Keratinocyte (primary cell): ENCODE data around the gene LCP2. TPM values are rescaled to one million over a fixed set of nuclear protein-coding genes. Genes with fewer than 3 reads are reported as not detected.

Source experiments
- DNase-seq: peaks from one replicate; pipeline ENCODE4 v3.0.0-alpha.2; 2011; ENCODE audit warnings: low read depth, missing footprints, low spot score
- FAIRE-seq: peaks from 2 replicates; lab custom pipeline; 2011; peaks lifted over from hg19 to GRCh38; lab: Jason Lieb, UNC
- H2AFZ ChIP-seq: 2 replicates; pipeline ENCODE4 v1.6.0; 2012; ENCODE audit warnings: low read length, control low read depth, inconsistent platforms; ENCODE audit not compliant: control insufficient read depth
- H3K27ac ChIP-seq: 2 replicates; pipeline ENCODE4 v1.5.1; 2011; ENCODE audit warnings: low read length; ENCODE audit not compliant: control insufficient read depth, insufficient read depth
- H3K27me3 ChIP-seq: 3 replicates; pipeline ENCODE4 v1.6.0; 2011; ENCODE audit warnings: low read length; ENCODE audit not compliant: control insufficient read depth, insufficient read depth; ENCODE audit errors: extremely low read depth
- H3K36me3 ChIP-seq, 2 experiments: 2 replicates in 1 of 2; 3 replicates in 1 of 2; pipeline ENCODE4 v1.5.1; 2011; ENCODE audit warnings: low read length in 2 of 2, mild to moderate bottlenecking in 1 of 2; ENCODE audit not compliant: control insufficient read depth in 2 of 2, insufficient read depth in 2 of 2; ENCODE audit errors: extremely low read depth in 1 of 2
- H3K4me1 ChIP-seq: 3 replicates; pipeline ENCODE4 v1.5.1; 2011; ENCODE audit warnings: low read length; ENCODE audit not compliant: control insufficient read depth, insufficient read depth; ENCODE audit errors: extremely low read depth
- H3K4me2 ChIP-seq: 3 replicates; pipeline ENCODE4 v1.6.0; 2011; ENCODE audit warnings: low read depth, low read length; ENCODE audit not compliant: control insufficient read depth, insufficient read depth; ENCODE audit errors: extremely low read depth
- H3K4me3 ChIP-seq, 3 experiments: fragments of 200-600 bp in 1 of 3; sonication (generic) in 1 of 3; 2 replicates in 2 of 3; 3 replicates in 1 of 3; pipeline ENCODE4 v1.5.1; 2011 to 2016; ENCODE audit warnings: low read length in 3 of 3, mild to moderate bottlenecking in 3 of 3, control low read depth in 2 of 3, inconsistent platforms in 1 of 3, low read depth in 1 of 3, mixed read lengths in 1 of 3, mixed run types in 1 of 3, moderate library complexity in 1 of 3; ENCODE audit not compliant: control insufficient read depth in 2 of 3, insufficient read depth in 2 of 3; ENCODE audit errors: extremely low read depth in 1 of 3
- H3K79me2 ChIP-seq: 2 replicates; pipeline ENCODE4 v1.6.0; 2012; ENCODE audit warnings: low read length; ENCODE audit not compliant: control insufficient read depth, insufficient read depth
- H3K9ac ChIP-seq: 3 replicates; pipeline ENCODE4 v1.6.0; 2011; ENCODE audit warnings: low read length; ENCODE audit not compliant: control insufficient read depth, insufficient read depth; ENCODE audit errors: extremely low read depth
- H3K9me1 ChIP-seq: 3 replicates; pipeline ENCODE4 v1.6.0; 2011; ENCODE audit warnings: low read length; ENCODE audit not compliant: control insufficient read depth, insufficient read depth; ENCODE audit errors: extremely low read depth
- H3K9me3 ChIP-seq: 2 replicates; pipeline ENCODE4 v1.5.1; 2012; ENCODE audit warnings: low read depth, low read length; ENCODE audit not compliant: control insufficient read depth
- H4K20me1 ChIP-seq: 3 replicates; pipeline ENCODE4 v1.6.0; 2011; ENCODE audit warnings: low read length; ENCODE audit not compliant: control insufficient read depth, insufficient read depth; ENCODE audit errors: extremely low read depth
- EZH2 ChIP-seq: IDR thresholded peaks from one replicate; pipeline ENCODE4 v1.6.1; 2012; ENCODE audit warnings: inconsistent platforms, mild to moderate bottlenecking, low read length, moderate library complexity
- dilution Hi-C: fragments of 300-500 bp; cut with MboI; formaldehyde crosslinking; loops from one replicate; pipeline ENCODE4 v1.7.0; 2020; ENCODE audit warnings: low sequenced_read_pairs; ENCODE audit not compliant: extremely low pct_ligation_motif_present
- polyA plus RNA-seq, 5 experiments: library from polyadenylated mRNA; depleted of rRNA in 3 of 5; stranded (reverse) in 3 of 5; stranded (forward) in 1 of 5; unstranded in 1 of 5; fragments of >200 nt; gene quantifications; 1 replicate in 1 of 5; 2 replicates in 3 of 5; 3 replicates in 1 of 5; pipeline versions ENCODE4 v1.2.1 to v1.2.3, GENCODE V29; 2011 to 2012; ENCODE audit warnings: missing spikeins in 2 of 5, low read depth in 1 of 5, low replicate concordance in 1 of 5
- TF ChIP-seq, protein P1 (sequence below), 3 experiments: IDR thresholded peaks in 1 of 3; conservative IDR thresholded peaks in 1 of 3; optimal IDR thresholded peaks in 1 of 3; 2 replicates in 2 of 3; 3 replicates in 1 of 3; pipeline versions ENCODE3 to v1.5.1; 2011; ENCODE audit warnings: low read length in 3 of 3, mild to moderate bottlenecking in 3 of 3, moderate library complexity in 2 of 3, control low read depth in 1 of 3, inconsistent platforms in 1 of 3; ENCODE audit not compliant: insufficient read depth in 2 of 3; ENCODE audit errors: extremely low read depth in 1 of 3

Gene LCP2
- polyA plus RNA-seq, 1 donor (not counting 4 experiments of a cell fraction or from before 2014, with no cell fraction given) = not detected

DNA sequence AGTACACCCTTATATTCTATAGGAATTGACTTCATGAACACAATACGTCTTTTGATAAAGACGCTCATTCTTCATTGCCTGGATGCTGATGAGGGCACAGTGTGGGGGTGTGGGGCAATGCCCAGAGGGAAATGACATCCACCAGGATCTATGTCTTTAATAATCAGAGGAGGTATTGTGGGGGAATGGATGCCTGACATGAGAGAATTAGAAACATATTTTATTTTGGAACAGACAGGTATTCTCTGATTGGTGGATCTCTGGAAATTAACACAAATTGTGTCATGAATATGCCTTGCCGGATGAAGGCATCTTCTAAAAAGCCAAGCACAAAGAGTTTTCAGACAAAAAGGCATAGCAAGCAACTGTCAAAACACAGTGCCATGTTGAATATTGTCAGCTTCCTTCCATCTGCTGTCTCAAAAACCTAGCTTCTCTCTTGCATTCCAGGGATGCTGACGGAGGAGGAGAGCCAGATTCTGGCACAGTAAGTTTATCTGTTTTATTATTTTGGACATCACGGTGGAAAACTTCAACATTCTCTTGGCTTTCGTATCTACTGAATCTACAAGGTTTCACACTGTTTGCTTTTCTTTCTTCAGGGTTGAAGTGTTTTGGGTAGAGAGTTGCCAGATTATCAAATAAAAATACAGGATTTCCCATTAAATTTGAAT is 68.7 kb downstream of the LCP2 start:
- no peaks in the 10 kb centered on the region for H3K9me1 ChIP-seq
- H3K9ac ChIP-seq = no peak overlapping the region
- TF ChIP-seq EZH2 = no peak
- TF ChIP-seq, protein P1, sequence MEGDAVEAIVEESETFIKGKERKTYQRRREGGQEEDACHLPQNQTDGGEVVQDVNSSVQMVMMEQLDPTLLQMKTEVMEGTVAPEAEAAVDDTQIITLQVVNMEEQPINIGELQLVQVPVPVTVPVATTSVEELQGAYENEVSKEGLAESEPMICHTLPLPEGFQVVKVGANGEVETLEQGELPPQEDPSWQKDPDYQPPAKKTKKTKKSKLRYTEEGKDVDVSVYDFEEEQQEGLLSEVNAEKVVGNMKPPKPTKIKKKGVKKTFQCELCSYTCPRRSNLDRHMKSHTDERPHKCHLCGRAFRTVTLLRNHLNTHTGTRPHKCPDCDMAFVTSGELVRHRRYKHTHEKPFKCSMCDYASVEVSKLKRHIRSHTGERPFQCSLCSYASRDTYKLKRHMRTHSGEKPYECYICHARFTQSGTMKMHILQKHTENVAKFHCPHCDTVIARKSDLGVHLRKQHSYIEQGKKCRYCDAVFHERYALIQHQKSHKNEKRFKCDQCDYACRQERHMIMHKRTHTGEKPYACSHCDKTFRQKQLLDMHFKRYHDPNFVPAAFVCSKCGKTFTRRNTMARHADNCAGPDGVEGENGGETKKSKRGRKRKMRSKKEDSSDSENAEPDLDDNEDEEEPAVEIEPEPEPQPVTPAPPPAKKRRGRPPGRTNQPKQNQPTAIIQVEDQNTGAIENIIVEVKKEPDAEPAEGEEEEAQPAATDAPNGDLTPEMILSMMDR (optimal IDR thresholded peaks at IDR 0.05 in 1 of 3, IDR thresholded peaks at IDR 0.05 in 1 of 3, conservative IDR thresholded peaks at IDR 0.05 in 1 of 3; ENCODE audit: extremely low read depth in 1 of 3, insufficient read depth in 2 of 3, low read length in 3 of 3) = no peak
- dilution Hi-C loops = no loop called here
- H3K27me3 ChIP-seq = no peaks in the 10 kb centered on the region
- H3K4me3 ChIP-seq = no peak overlapping the region
- no peaks in the 10 kb centered on the region for H3K79me2 ChIP-seq
- H3K4me1 ChIP-seq = no peaks in the 10 kb centered on the region
- no peak overlapping the region for H3K27ac ChIP-seq
- no peaks in the 10 kb centered on the region for H4K20me1 ChIP-seq
- no peak for FAIRE-seq
- no peaks in the 10 kb centered on the region for H3K9me3 ChIP-seq
- no peaks in the 10 kb centered on the region for H3K36me3 ChIP-seq
- no peak overlapping the region for H3K4me2 ChIP-seq
- no peak overlapping the region for H2AFZ ChIP-seq
- no peak for DNase-seq

DNA sequence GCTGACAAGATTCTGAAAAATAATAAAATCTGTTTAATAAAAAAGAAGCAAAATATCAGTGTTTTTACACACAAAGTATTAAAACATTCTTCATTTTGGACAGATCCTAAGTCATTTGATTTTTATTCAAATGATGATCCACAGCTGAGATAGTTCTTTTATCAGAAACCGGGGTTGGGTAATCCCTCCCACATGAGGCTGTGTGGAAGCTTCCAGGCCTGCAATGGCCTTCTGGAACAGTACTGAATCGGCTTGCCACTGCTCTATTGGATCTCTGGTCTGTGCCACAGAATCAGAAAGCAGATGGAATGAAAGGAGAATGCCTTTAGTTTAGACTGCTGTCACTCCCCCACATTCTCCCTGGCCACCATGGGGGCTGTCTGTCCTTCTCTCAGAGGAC is 70.9 kb downstream of the LCP2 start:
- no peaks in the 10 kb centered on the region for H3K79me2 ChIP-seq
- no peaks in the 10 kb centered on the region for H3K9me1 ChIP-seq
- no peak overlapping the region for H3K4me3 ChIP-seq
- no peaks in the 10 kb centered on the region for H3K9me3 ChIP-seq
- FAIRE-seq (no peak), DNase-seq (no peak)
- H3K27me3 ChIP-seq = no peaks in the 10 kb centered on the region
- no peaks in the 10 kb centered on the region for H3K4me1 ChIP-seq
- H3K9ac ChIP-seq = no peak overlapping the region
- no peak overlapping the region for H3K4me2 ChIP-seq
- no peak for TF ChIP-seq EZH2
- TF ChIP-seq, protein P1 (optimal IDR thresholded peaks at IDR 0.05 in 1 of 3, IDR thresholded peaks at IDR 0.05 in 1 of 3, conservative IDR thresholded peaks at IDR 0.05 in 1 of 3; ENCODE audit: extremely low read depth in 1 of 3, insufficient read depth in 2 of 3, low read length in 3 of 3) = no peak
- dilution Hi-C loops = no loop called here
- no peak overlapping the region for H2AFZ ChIP-seq
- no peak overlapping the region for H3K27ac ChIP-seq
- no peaks in the 10 kb centered on the region for H3K36me3 ChIP-seq
- no peaks in the 10 kb centered on the region for H4K20me1 ChIP-seq
